ENCODE data around the gene SRC.

SRC gene

DNA sequence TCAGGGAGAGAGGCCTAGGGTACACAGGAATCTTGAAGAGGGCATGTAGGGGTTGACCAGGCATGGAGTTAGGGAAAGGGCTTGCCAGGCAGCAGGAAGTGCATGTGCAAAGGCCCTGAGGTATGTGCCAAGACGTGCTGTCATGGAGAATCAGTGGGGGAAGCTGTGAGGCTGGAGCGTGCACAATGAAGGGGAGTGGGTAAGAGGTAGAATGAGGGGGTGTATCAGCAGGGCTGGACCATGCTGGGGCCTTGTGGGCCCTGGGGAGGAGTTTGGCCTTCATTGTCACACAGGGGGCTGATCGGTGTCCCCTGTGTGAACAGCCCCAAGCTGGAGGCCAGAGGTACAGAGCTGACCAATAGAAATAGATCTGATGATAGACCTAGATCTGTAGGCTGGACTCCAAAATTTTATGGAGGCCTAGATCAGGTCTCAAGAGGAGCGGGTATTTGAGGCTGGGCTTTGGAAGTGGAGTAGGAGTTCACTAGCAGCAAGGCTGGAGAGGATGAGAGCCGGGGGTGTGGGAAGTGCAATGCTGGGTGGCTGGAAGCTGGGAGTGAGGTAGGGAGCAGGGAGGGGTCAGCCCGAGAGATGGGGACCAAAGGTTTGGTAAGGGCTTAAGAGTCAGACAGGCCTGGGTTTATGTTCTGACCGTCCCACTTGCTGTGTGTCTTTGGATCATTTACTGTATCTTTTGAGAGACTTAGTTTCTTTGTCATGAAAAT is 3.0 kb downstream of the SRC start:
- Mint-ChIP-seq H3K4me1 (ENCODE audit: low read depth) (peaks cover 23% of the 10 kb centered on the region), H3K27ac (no peak overlapping the region), H3K9me3 (no peaks in the 10 kb centered on the region), H3K4me3 (no peak overlapping the region), H3K36me3 (ENCODE audit: low read depth) (no peaks in the 10 kb centered on the region), H3K27me3 (no peaks in the 10 kb centered on the region)

DNA sequence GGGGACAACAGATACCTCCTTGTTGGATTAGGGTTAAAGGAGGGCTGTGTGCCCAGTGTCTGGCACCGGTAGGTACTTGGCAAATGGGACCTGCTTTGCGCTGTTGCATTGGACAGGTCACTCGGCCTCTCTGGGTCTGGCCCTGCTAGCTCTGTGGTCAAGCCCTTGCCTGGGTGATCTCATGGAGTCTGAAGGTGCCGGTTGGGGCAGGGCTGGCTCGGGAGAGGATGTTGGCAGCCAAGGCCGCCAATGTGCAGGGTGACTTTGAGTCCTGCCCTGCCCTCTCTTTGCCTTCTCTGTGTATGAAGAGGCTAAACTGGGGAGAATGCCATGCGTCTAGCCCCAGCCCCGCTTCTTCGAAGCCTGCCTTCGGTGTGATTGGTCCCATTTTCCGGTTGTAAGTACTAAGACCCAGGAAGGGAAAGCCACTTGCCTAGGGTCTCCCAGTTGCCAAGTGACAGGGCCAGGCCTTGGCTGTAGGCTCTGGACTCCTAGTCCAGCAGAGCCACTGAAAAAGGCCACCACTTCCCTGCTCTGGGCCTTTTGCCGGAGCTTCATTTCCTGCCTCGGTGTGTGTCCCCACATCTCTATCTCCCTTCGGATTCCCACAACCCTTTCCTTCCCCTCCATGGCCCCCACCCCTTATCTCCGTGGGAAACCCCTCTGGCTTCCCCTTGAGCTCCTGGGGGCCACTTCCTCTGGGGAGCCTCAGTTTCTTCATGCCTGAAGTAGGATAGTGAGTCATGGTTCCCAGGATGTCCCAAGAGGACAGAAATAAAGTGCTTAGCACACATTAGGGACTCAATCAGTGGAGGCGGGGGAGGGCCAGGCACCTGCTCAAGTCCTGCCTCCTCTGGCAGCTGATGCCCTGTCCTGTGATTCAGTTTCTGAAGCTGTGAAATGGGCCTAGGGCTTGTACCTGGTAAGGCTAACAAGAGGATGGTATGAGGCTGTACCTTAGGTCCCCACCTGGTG is 3.9 kb downstream of the SRC start:
- H3K9me3 Mint-ChIP-seq: no peaks in the 10 kb centered on the region
- H3K4me3 Mint-ChIP-seq: no peak overlapping the region
- H3K27me3 Mint-ChIP-seq: no peaks in the 10 kb centered on the region
- H3K4me1 Mint-ChIP-seq (ENCODE audit: low read depth): peaks cover 18% of the 10 kb centered on the region
- H3K27ac Mint-ChIP-seq: no peak overlapping the region
- no peaks in the 10 kb centered on the region for H3K36me3 Mint-ChIP-seq (ENCODE audit: low read depth)

DNA sequence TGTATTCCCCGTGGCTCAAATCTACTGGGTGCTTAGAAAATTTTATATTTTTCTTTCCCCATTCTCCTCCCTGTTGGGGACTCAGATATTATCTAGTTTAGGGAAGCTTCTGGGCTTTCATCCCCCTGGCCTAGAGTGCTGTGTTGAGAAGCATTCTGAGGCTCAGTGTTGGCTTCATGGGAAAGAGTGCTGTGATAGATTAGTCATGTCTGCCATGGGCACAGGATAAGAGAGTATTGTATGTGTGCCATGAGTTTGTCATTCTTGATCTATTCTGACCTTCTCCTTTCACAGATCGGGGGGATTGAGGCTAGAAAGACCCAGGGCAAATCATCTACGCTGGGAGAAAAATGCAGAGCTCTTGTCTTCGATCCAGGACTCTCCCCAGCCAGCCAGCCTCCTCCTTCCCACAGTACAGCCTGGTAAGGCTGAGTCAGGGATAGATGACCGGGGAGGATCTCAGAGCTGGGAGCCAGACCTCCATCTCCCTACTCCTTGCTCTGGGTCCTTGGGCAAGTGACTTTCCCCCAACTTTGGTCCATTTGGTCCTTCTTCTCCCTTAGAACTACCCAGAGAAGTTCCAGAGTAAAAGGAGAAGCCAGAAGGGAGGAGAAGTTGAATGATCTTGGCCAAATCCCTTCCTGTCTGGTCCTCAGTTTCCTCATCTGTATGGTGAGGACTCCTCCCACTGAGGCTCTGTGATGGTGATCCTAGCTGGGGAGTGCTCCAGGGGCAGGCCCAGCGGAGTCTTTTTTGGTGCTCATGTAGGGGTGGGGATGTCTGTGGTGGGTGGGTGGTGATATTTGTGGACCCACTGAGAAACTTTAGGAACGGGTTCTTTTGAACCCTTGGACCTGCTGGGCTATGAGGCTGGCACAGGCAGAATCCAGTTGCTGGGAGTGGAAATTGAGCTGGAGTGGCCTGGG is 5.0 kb downstream of the SRC start:
- Mint-ChIP-seq H3K4me3 (no peak overlapping the region), H3K36me3 (ENCODE audit: low read depth) (no peaks in the 10 kb centered on the region), H3K27ac (no peak overlapping the region), H3K9me3 (no peaks in the 10 kb centered on the region), H3K27me3 (no peaks in the 10 kb centered on the region), H3K4me1 (ENCODE audit: low read depth) (peaks cover 15% of the 10 kb centered on the region)

DNA sequence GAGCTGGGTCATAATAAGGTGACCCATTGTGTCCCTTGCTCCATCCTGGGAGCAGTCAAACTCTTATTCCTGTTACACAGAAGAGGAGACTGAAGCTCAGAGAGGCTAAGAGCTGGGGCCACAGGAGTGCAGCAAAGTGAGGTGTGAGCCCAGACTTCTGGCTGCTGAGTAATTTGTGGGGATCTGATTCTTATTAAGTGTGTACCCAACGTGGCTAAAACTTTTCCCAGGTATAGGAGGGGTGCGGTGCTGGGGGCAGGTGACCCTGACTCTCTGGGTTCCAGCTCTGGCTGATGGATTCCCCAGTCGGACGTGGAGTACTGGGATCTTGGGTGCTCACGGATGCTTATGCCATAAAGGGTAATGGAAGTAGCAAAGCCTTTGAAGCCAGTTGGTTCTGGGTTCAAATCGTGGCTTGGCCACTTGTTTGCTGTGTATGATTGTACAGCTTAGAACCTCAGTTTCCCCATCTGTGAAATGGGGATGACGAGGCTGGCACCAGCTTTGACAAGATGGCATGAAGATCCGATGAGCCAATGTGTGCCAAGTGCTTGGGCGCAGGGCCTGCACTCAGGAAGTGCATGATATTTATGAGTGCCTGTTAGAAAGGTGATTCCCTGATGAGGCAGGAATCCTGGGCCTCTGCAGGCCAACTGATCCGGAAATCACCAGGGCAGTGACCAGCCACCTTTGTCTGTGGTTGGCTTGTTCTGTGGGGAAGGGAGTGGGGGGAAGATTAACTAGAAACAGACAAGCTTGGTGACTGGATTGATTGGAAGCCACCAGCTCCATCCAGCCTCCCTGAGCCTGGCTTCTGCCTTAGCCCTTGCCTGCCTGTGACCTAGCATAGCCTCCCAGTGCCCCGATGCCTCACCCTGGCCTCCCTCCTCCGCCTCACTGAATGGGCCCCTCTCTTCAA is 6.0 kb downstream of the SRC start:
- Mint-ChIP-seq H3K27me3 (no peaks in the 10 kb centered on the region), H3K4me1 (ENCODE audit: low read depth) (peaks cover 13% of the 10 kb centered on the region), H3K36me3 (ENCODE audit: low read depth) (no peaks in the 10 kb centered on the region), H3K4me3 (no peak overlapping the region), H3K27ac (peak overlapping the region; percentile 12), H3K9me3 (no peaks in the 10 kb centered on the region)

DNA sequence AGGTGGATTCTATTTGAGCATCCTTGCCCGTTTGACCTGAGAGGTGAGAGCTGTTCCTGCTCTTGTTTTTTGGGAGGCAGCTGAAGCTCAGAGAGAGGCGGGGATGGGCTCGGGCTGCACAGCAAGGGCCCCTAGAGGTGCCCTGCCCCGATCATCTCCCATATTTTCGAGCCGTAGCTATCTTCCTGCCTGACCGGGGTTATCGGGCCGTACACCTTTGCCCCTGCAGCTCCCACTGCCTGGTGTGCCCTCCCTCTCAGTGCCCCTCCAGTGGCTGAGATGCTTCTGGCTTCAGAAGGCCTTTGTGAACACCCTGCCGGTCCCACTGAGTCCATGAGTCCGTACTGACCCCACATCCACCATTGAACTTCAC is 6.7 kb downstream of the SRC start:
- Mint-ChIP-seq H3K36me3 (ENCODE audit: low read depth) (no peaks in the 10 kb centered on the region), H3K27ac (no peak overlapping the region), H3K9me3 (no peaks in the 10 kb centered on the region), H3K4me3 (no peak overlapping the region), H3K27me3 (no peaks in the 10 kb centered on the region), H3K4me1 (ENCODE audit: low read depth) (peaks cover 11% of the 10 kb centered on the region)

DNA sequence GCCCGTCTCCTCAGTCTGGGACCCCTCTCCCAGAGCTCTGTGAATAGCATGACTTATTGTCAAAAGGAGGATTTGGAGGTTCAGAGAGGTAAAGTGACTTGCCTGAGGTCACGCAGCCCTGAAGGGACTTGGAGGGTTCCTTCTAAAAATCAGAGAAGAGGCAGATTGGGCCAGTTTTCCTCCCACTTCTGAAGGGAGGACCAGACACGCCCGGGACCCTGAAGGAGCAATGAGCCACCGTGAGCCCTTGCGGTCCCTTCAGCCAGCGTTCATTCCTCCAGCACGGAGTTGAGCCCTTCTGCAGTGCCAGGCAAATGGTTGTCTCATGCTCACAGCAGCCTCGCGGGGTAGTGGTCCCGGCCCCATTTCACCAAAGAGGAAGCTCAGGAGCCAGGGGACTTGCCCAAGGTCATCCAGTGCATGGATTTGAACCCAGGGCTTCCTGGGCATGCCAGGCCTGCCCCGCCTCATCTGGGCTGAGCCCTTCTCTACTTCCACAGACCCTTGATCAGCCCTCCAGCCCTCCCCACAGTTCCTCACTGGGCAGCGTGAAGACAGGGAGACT is 7.4 kb downstream of the SRC start:
- Mint-ChIP-seq H3K27me3 (no peaks in the 10 kb centered on the region), H3K9me3 (no peaks in the 10 kb centered on the region), H3K27ac (no peak overlapping the region), H3K4me3 (no peak overlapping the region), H3K4me1 (ENCODE audit: low read depth) (peaks cover 6% of the 10 kb centered on the region), H3K36me3 (ENCODE audit: low read depth) (no peaks in the 10 kb centered on the region)

DNA sequence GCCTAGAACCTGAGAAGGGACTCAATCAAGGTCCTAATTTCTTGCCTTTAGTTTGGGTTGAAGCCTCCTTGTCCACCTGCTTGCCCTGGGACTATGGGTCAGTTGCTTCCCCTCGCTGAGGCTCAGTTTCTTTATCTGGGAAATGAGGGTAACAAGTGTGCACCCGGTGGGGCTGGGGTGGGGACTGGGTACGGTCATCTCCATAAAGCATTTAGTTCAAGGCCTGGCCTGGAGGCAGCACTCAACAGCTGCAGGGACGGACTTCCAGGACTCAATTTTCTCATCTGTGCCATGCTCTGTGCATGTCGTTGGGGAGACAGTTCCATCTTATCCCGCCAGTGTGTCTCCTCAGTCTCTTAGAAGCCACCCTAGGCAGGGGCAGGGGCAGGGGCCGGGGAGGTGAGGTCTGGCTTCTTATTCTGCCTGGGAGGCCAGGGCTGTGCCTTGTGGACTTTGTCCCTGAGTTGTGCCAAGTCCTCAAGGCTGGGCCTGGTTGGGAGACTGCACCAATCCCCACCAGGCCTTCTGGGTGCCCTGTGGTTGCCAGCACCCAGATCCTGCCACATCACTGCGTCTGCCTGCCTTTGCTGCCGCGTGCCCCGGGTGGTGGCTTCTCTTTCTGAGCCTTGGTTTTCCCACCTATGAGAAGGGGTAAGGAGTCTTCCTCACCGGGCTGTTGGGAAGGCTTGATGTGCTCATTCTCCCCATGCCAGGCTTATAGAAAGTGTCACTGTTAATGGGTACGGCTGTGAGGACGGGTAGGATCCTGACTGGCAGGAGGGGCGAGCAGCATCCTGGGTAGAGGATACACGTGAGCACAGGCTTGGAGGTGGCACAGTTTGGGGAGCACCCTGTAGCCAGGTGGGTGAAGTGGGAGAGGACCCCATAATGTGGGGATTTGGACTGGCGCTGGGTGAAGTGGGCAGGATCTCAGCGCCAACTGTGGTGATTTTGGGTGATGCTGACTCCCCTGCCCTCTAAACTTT is 8.6 kb downstream of the SRC start:
- Mint-ChIP-seq H3K27ac (no peak overlapping the region), H3K9me3 (no peaks in the 10 kb centered on the region), H3K36me3 (ENCODE audit: low read depth) (no peaks in the 10 kb centered on the region), H3K27me3 (no peaks in the 10 kb centered on the region), H3K4me1 (ENCODE audit: low read depth) (peaks cover 6% of the 10 kb centered on the region), H3K4me3 (no peak overlapping the region)

DNA sequence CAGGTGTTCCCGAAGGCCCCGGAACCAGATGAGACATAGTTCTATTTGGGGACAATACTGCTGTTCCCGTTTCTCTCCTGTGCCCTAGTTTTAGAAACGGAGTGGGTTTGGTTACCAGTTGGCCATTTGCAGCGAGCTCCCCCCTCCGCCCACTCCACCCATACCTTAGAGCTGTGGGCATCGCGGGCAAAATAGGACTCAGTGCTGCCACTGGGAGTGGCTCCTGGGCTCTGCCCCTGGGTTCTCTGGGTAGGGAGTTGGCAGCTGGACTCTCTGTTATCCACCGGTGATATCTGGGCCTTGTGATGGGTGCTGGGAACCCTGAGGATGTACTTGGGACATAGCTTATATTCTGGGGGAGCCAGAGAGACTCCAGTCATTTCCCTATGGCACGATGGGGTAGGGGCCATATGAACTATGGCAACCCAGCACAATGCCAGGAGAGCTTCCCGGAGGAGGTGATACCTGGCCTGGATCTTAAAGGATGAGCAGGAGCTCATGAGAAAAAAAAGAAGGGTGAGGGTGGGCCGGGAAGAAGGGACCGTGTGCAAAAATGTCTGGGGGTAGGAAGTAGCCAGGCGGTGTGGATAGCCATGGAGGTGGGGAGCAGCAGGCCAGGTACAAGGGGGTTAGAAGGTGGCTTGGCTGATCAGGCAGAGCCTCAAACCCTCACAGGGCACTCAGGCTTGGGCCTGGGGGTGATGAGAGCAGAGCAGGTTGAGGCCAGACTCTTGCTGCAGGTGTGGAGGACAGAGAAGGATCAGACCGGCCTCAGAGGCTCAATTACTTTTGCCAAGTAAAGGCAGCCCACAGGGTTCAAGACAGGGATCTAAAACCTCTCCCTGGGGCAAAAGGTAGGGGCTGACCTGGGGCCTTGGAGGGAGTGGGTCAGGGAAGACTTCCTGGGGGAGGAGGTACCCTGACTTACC is 9.6 kb downstream of the SRC start:
- Mint-ChIP-seq H3K36me3 (ENCODE audit: low read depth) (no peaks in the 10 kb centered on the region), H3K27me3 (no peaks in the 10 kb centered on the region), H3K9me3 (no peaks in the 10 kb centered on the region), H3K27ac (no peak overlapping the region), H3K4me1 (ENCODE audit: low read depth) (peaks cover 6% of the 10 kb centered on the region), H3K4me3 (no peak overlapping the region)

DNA sequence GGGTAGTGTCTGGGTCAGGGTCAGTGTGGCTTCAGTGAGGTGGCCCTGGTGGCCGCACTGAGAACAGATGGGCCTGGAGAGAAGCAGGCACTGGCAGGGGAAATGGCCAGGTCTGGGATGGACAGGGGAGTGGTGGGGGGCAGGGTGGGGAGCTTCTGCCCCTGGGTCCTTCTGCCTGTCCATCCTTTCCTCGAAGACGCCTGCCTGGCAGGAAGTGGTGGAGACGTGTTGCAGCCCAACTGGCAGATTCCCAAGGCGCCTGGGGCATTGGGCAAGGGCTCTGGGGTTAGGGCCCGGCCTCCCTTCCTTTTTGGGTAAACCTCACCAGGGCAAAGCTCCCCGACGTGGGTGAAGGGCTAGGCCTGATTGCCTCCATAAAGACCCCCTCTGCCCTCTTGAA is 10.4 kb downstream of the SRC start:
- Mint-ChIP-seq H3K4me1 (ENCODE audit: low read depth) (peaks cover 6% of the 10 kb centered on the region), H3K27me3 (no peaks in the 10 kb centered on the region), H3K4me3 (no peak overlapping the region), H3K36me3 (ENCODE audit: low read depth) (no peaks in the 10 kb centered on the region), H3K27ac (no peak overlapping the region), H3K9me3 (no peaks in the 10 kb centered on the region)

DNA sequence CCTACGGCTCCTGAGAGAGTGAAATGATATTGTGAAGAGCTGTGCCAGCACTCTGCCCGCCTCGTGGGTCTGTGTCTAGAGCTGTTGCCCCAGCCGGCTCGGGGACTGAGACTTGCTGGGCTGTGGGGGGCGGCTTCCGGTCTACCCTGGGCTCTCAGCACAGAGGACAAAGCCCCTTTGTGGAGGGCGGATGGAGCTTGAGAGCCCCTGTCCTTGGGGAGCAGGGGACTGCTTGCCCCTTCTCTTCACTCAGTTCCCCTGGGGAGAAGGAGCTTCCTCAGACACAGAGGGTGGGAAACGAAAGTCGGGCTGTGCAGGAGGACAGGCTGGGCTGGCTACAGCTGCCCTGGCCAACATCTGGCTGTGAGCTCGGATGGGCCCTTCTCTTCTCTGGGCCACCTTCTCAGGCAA is 11.0 kb downstream of the SRC start:
- no peaks in the 10 kb centered on the region for H3K27me3 Mint-ChIP-seq
- H3K4me3 Mint-ChIP-seq: no peak overlapping the region
- H3K4me1 Mint-ChIP-seq (ENCODE audit: low read depth): peaks cover 6% of the 10 kb centered on the region
- no peaks in the 10 kb centered on the region for H3K36me3 Mint-ChIP-seq (ENCODE audit: low read depth)
- H3K9me3 Mint-ChIP-seq: no peaks in the 10 kb centered on the region
- no peak overlapping the region for H3K27ac Mint-ChIP-seq

DNA sequence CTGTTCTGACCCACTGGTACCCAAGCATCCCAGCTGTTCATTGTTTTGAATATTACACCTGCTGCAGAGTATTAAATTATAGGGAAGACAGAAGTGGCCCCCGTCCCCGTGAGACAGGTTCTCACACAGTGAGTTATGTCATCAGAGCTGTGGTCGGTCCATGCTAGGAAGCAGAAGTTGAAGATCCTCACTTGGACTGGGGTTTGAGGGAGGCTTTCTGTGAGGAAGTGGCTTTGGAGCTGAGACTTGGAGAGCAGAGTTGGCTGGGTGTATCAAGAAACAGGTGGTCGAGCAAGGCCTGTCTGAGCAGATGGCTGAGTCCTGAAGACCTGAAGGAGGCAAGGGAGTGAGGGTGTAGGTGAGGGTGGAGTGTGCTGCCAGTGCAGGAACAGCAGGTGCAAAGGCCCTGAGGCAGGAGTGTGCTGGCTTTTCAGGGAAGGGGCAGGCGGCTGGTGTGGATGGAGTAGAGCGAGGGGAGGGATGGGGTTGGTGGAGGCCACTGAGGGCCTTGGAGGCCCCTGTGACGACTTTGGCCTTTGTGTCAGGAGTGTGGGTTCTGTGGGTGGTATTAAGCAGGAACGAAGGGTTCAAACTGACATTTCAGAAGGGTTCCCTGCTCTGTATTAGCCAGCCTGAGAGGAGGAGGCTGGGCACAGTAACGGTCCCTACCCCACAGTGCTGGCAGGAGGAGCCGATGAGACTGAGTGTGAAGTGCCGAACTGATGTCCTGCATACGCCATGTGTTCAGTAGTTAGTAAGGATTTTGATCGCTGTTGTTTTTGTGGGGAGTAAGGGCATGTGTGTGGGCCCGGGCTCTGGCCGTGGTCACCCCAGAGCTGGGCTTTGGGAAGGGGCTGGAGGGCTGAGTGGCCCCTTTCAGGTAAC is 11.8 kb downstream of the SRC start:
- Mint-ChIP-seq H3K9me3 (no peaks in the 10 kb centered on the region), H3K27ac (no peak overlapping the region), H3K36me3 (ENCODE audit: low read depth) (no peaks in the 10 kb centered on the region), H3K4me1 (ENCODE audit: low read depth) (peaks cover 6% of the 10 kb centered on the region), H3K27me3 (no peaks in the 10 kb centered on the region), H3K4me3 (no peak overlapping the region)

Data from stimulated activated naive CD8-positive, alpha-beta T cell treated with anti-CD3 and anti-CD28 coated beads, Interleukin-15, Interleukin-2, amounts not matched to agents 100 ng/mL and 50 ng/mL, for 24 hours (primary cell).